Measurements from ENCODE around the gene ATP6V1E1. TPM values are rescaled to one million over a fixed set of nuclear protein-coding genes. Genes with fewer than 3 reads are reported as not detected.

The ATP6V1E1 gene
- total RNA-seq, 1 donor: 74.2 TPM

GRCh38 chr22:17606496-17606895 is 22.1 kb downstream of the ATP6V1E1 start:
- H3K4me1 ChIP-seq (ENCODE audit: insufficient read depth, low read length): no peaks in the 10 kb centered on the region
- H3K27me3 ChIP-seq (ENCODE audit: insufficient read depth, low read length): no peaks in the 10 kb centered on the region
- no peaks in the 10 kb centered on the region for H3K9me3 ChIP-seq (ENCODE audit: low read depth, low read length)
- no peak overlapping the region for H3K4me3 ChIP-seq (ENCODE audit: low read length)

GRCh38 chr22:17603668-17604067 is 24.9 kb downstream of the ATP6V1E1 start:
- Histone ChIP-seq H3K9me3 (ENCODE audit: low read depth, low read length) (no peaks in the 10 kb centered on the region), H3K4me3 (ENCODE audit: low read length) (no peak overlapping the region), H3K4me1 (ENCODE audit: insufficient read depth, low read length) (no peaks in the 10 kb centered on the region), H3K27me3 (ENCODE audit: insufficient read depth, low read length) (no peaks in the 10 kb centered on the region)

GRCh38 chr22:17601031-17601430 is 27.5 kb downstream of the ATP6V1E1 start:
- Histone ChIP-seq H3K4me1 (ENCODE audit: insufficient read depth, low read length) (no peaks in the 10 kb centered on the region), H3K4me3 (ENCODE audit: low read length) (no peak overlapping the region), H3K27me3 (ENCODE audit: insufficient read depth, low read length) (no peaks in the 10 kb centered on the region), H3K9me3 (ENCODE audit: low read depth, low read length) (no peaks in the 10 kb centered on the region)

GRCh38 chr22:17598318-17598717 is 30.2 kb downstream of the ATP6V1E1 start:
- Histone ChIP-seq H3K27me3 (ENCODE audit: insufficient read depth, low read length) (no peaks in the 10 kb centered on the region), H3K4me1 (ENCODE audit: insufficient read depth, low read length) (no peaks in the 10 kb centered on the region), H3K9me3 (ENCODE audit: low read depth, low read length) (no peaks in the 10 kb centered on the region), H3K4me3 (ENCODE audit: low read length) (no peak overlapping the region)

- no peaks in the 10 kb centered on the region for H3K4me1 ChIP-seq (ENCODE audit: insufficient read depth, low read length)
- H3K27me3 ChIP-seq (ENCODE audit: insufficient read depth, low read length): no peaks in the 10 kb centered on the region
- no peak overlapping the region for H3K4me3 ChIP-seq (ENCODE audit: low read length)
- no peaks in the 10 kb centered on the region for H3K9me3 ChIP-seq (ENCODE audit: low read depth, low read length)
These were observed 31.3 kb downstream of the ATP6V1E1 start for GRCh38 chr22:17597217-17597616.

GRCh38 chr22:17596226-17596625 is 32.3 kb downstream of the ATP6V1E1 start:
- Histone ChIP-seq H3K9me3 (ENCODE audit: low read depth, low read length) (no peaks in the 10 kb centered on the region), H3K27me3 (ENCODE audit: insufficient read depth, low read length) (no peaks in the 10 kb centered on the region), H3K4me1 (ENCODE audit: insufficient read depth, low read length) (no peaks in the 10 kb centered on the region), H3K4me3 (ENCODE audit: low read length) (no peak overlapping the region)

GRCh38 chr22:17592201-17592600 is 36.3 kb downstream of the ATP6V1E1 start:
- Histone ChIP-seq H3K9me3 (ENCODE audit: low read depth, low read length) (no peaks in the 10 kb centered on the region), H3K4me1 (ENCODE audit: insufficient read depth, low read length) (no peaks in the 10 kb centered on the region), H3K27me3 (ENCODE audit: insufficient read depth, low read length) (no peaks in the 10 kb centered on the region), H3K4me3 (ENCODE audit: low read length) (no peak overlapping the region)

- Histone ChIP-seq H3K27me3 (ENCODE audit: insufficient read depth, low read length) (no peaks in the 10 kb centered on the region), H3K9me3 (ENCODE audit: low read depth, low read length) (no peaks in the 10 kb centered on the region), H3K4me3 (ENCODE audit: low read length) (no peak overlapping the region), H3K4me1 (ENCODE audit: insufficient read depth, low read length) (no peaks in the 10 kb centered on the region)
These were observed 38.0 kb downstream of the ATP6V1E1 start for GRCh38 chr22:17590586-17590985.

GRCh38 chr22:17589810-17590375 is 38.7 kb downstream of the ATP6V1E1 start:
- H3K27me3 ChIP-seq (ENCODE audit: insufficient read depth, low read length): no peaks in the 10 kb centered on the region
- no peaks in the 10 kb centered on the region for H3K9me3 ChIP-seq (ENCODE audit: low read depth, low read length)
- no peak overlapping the region for H3K4me3 ChIP-seq (ENCODE audit: low read length)
- no peaks in the 10 kb centered on the region for H3K4me1 ChIP-seq (ENCODE audit: insufficient read depth, low read length)

GRCh38 chr22:17588606-17589005 is 39.9 kb downstream of the ATP6V1E1 start:
- no peaks in the 10 kb centered on the region for H3K27me3 ChIP-seq (ENCODE audit: insufficient read depth, low read length)
- H3K4me3 ChIP-seq (ENCODE audit: low read length): no peak overlapping the region
- H3K4me1 ChIP-seq (ENCODE audit: insufficient read depth, low read length): no peaks in the 10 kb centered on the region
- no peaks in the 10 kb centered on the region for H3K9me3 ChIP-seq (ENCODE audit: low read depth, low read length)

- Histone ChIP-seq H3K4me3 (ENCODE audit: low read length) (no peak overlapping the region), H3K9me3 (ENCODE audit: low read depth, low read length) (no peaks in the 10 kb centered on the region), H3K27me3 (ENCODE audit: insufficient read depth, low read length) (no peaks in the 10 kb centered on the region), H3K4me1 (ENCODE audit: insufficient read depth, low read length) (no peaks in the 10 kb centered on the region)
These were observed 40.9 kb downstream of the ATP6V1E1 start for GRCh38 chr22:17587629-17588028.

GRCh38 chr22:17586831-17587440 is 41.6 kb downstream of the ATP6V1E1 start:
- Histone ChIP-seq H3K9me3 (ENCODE audit: low read depth, low read length) (no peaks in the 10 kb centered on the region), H3K27me3 (ENCODE audit: insufficient read depth, low read length) (no peaks in the 10 kb centered on the region), H3K4me1 (ENCODE audit: insufficient read depth, low read length) (no peaks in the 10 kb centered on the region), H3K4me3 (ENCODE audit: low read length) (no peak overlapping the region)

GRCh38 chr22:17583151-17583550 is 45.4 kb downstream of the ATP6V1E1 start:
- Histone ChIP-seq H3K4me3 (ENCODE audit: low read length) (no peak overlapping the region), H3K27me3 (ENCODE audit: insufficient read depth, low read length) (no peaks in the 10 kb centered on the region), H3K9me3 (ENCODE audit: low read depth, low read length) (no peaks in the 10 kb centered on the region), H3K4me1 (ENCODE audit: insufficient read depth, low read length) (no peaks in the 10 kb centered on the region)

GRCh38 chr22:17581631-17582030 is 46.9 kb downstream of the ATP6V1E1 start:
- Histone ChIP-seq H3K9me3 (ENCODE audit: low read depth, low read length) (no peaks in the 10 kb centered on the region), H3K4me3 (ENCODE audit: low read length) (no peak overlapping the region), H3K27me3 (ENCODE audit: insufficient read depth, low read length) (no peaks in the 10 kb centered on the region), H3K4me1 (ENCODE audit: insufficient read depth, low read length) (no peaks in the 10 kb centered on the region)

GRCh38 chr22:17581056-17581455 is 47.5 kb downstream of the ATP6V1E1 start:
- no peaks in the 10 kb centered on the region for H3K9me3 ChIP-seq (ENCODE audit: low read depth, low read length)
- H3K27me3 ChIP-seq (ENCODE audit: insufficient read depth, low read length): no peaks in the 10 kb centered on the region
- H3K4me3 ChIP-seq (ENCODE audit: low read length): no peak overlapping the region
- H3K4me1 ChIP-seq (ENCODE audit: insufficient read depth, low read length): no peaks in the 10 kb centered on the region

GRCh38 chr22:17580441-17581031 is 48.0 kb downstream of the ATP6V1E1 start:
- Histone ChIP-seq H3K27me3 (ENCODE audit: insufficient read depth, low read length) (no peaks in the 10 kb centered on the region), H3K4me3 (ENCODE audit: low read length) (no peak overlapping the region), H3K9me3 (ENCODE audit: low read depth, low read length) (no peaks in the 10 kb centered on the region), H3K4me1 (ENCODE audit: insufficient read depth, low read length) (no peaks in the 10 kb centered on the region)

All from mononuclear cell (primary cell).